HCT116 (cell line): ENCODE measurements around the gene GDF10.

Experiments
- CEBPB ChIP-seq: IDR thresholded peaks from 2 replicates; pipeline ENCODE4 v1.6.1; 2012; ENCODE audit warnings: low read depth
- CTCF ChIP-seq, 3 experiments: fragments of 200-600 bp in 1 of 3; sonication (generic) in 1 of 3; IDR thresholded peaks in 2 of 3; conservative IDR thresholded peaks in 1 of 3; 2 replicates each; pipeline ENCODE4 v1.5.1; 2012 to 2017; ENCODE audit warnings: low read depth in 2 of 3, low read length in 2 of 3, antibody characterized with exemption in 1 of 3, borderline replicate concordance in 1 of 3, control low read depth in 1 of 3, mild to moderate bottlenecking in 1 of 3, mixed read lengths in 1 of 3, mixed run types in 1 of 3, moderate library complexity in 1 of 3; ENCODE audit not compliant: insufficient read depth in 1 of 3
- EZH2 ChIP-seq: fragments of 200-600 bp; sonication (generic); IDR thresholded peaks from 2 replicates; pipeline ENCODE4 v1.6.1; 2017; ENCODE audit warnings: antibody characterized with exemption, mixed run types
- EZH2phosphoT487 ChIP-seq: fragments of 200-600 bp; IDR thresholded peaks from 2 replicates; pipeline ENCODE4 v1.6.1; 2018; ENCODE audit warnings: antibody characterized with exemption, borderline replicate concordance
- POLR2AphosphoS5 ChIP-seq: IDR thresholded peaks from 2 replicates; pipeline ENCODE4 v1.6.1; 2011; ENCODE audit warnings: mild to moderate bottlenecking, low read depth, low read length, moderate library complexity
- RAD21 ChIP-seq: IDR thresholded peaks from 2 replicates; pipeline ENCODE4 v1.6.1; 2012; ENCODE audit warnings: low read depth, mild to moderate bottlenecking
- REST ChIP-seq: IDR thresholded peaks from 2 replicates; pipeline ENCODE4 v1.6.1; 2012; ENCODE audit warnings: low read depth
- SIN3A ChIP-seq: IDR thresholded peaks from 2 replicates; pipeline ENCODE4 v1.6.1; 2012; ENCODE audit warnings: low read depth
- SP1 ChIP-seq: IDR thresholded peaks from 2 replicates; pipeline ENCODE4 v1.6.1; 2012; ENCODE audit warnings: low read depth

GRCh38 chr10:47297866-47298540, 2.0 kb upstream of the GDF10 start:
- TF ChIP-seq EZH2phosphoT487 (no peak), RAD21 (no peak), POLR2AphosphoS5 (no peak), CEBPB (no peak), SIN3A (no peak), CTCF (IDR thresholded peaks at IDR 0.05 in 2 of 3, conservative IDR thresholded peaks at IDR 0.05 in 1 of 3; ENCODE audit: borderline replicate concordance in 1 of 3, insufficient read depth in 1 of 3, low read depth in 2 of 3, low read length in 2 of 3) (no peak), REST (no peak), EZH2 (no peak), SP1 (no peak)
